Endodermal cell (in vitro differentiated cells): Measurements from ENCODE around the gene KCNJ10. TPM values are rescaled to one million over a fixed set of nuclear protein-coding genes. Genes with fewer than 3 reads are reported as not detected.

Experiments
- DNase-seq: peaks from one replicate; pipeline ENCODE4 v3.0.0-alpha.2; 2017
- H3K27ac ChIP-seq: 2 replicates; pipeline ENCODE4 v1.5.1; 2013; ENCODE audit warnings: mild to moderate bottlenecking, low read depth, low read length, moderate library complexity
- H3K27me3 ChIP-seq: 2 replicates; pipeline ENCODE4 v1.6.1; 2013; ENCODE audit warnings: mild to moderate bottlenecking, low read length, moderate library complexity; ENCODE audit not compliant: insufficient read depth, control insufficient read depth, poor library complexity, severe bottlenecking
- H3K36me3 ChIP-seq: 2 replicates; pipeline ENCODE4 v1.7.0; 2013; ENCODE audit warnings: mild to moderate bottlenecking, low read length, moderate library complexity; ENCODE audit not compliant: control insufficient read depth, insufficient read depth
- H3K4me1 ChIP-seq: one replicate; pipeline ENCODE4 v1.7.0; 2013; ENCODE audit warnings: low read length; ENCODE audit not compliant: control insufficient read depth, insufficient read depth
- H3K4me3 ChIP-seq: 2 replicates; pipeline ENCODE4 v1.5.1; 2013; ENCODE audit warnings: mild to moderate bottlenecking, low read length, moderate library complexity
- H3K9ac ChIP-seq: 2 replicates; pipeline ENCODE4 v1.6.1; 2013; ENCODE audit warnings: mild to moderate bottlenecking, low read length, moderate library complexity; ENCODE audit not compliant: poor library complexity, severe bottlenecking; ENCODE audit errors: extremely low read depth
- H3K9me3 ChIP-seq: 2 replicates; pipeline ENCODE4 v1.6.1; 2013; ENCODE audit warnings: mild to moderate bottlenecking, low read length, moderate library complexity; ENCODE audit not compliant: control insufficient read depth
- H3K27ac Mint-ChIP-seq: 2 replicates; pipeline ENCODE4 v1.8.0; 2020; ENCODE audit warnings: mixed read lengths
- H3K27me3 Mint-ChIP-seq: 2 replicates; pipeline ENCODE4 v1.8.0; 2021; ENCODE audit warnings: mild to moderate bottlenecking, mixed read lengths; ENCODE audit not compliant: insufficient read depth
- H3K36me3 Mint-ChIP-seq: 2 replicates; pipeline ENCODE4 v1.8.0; 2020; ENCODE audit warnings: low read depth, mixed read lengths
- H3K4me1 Mint-ChIP-seq: 2 replicates; pipeline ENCODE4 v1.8.0; 2020; ENCODE audit warnings: mixed read lengths
- H3K4me3 Mint-ChIP-seq: 2 replicates; pipeline ENCODE4 v1.8.0; 2020; ENCODE audit warnings: mild to moderate bottlenecking, moderate library complexity, mixed read lengths
- H3K9me3 Mint-ChIP-seq: 2 replicates; pipeline ENCODE4 v1.8.0; 2020; ENCODE audit warnings: mild to moderate bottlenecking, mixed read lengths
- CTCF ChIP-seq: fragments of 200-600 bp; sonication (generic); conservative IDR thresholded peaks from 2 replicates; pipeline ENCODE4 v1.5.0; 2021; ENCODE audit warnings: antibody characterized with exemption, mild to moderate bottlenecking
- WGBS, 2 experiments: methylation state at CpG; one replicate each; pipeline versions ENCODE4 v1.1.5 to v1.1.7; 2013; ENCODE audit warnings: missing lambda C conversion rate in 2 of 2, mixed read lengths in 1 of 2; ENCODE audit not compliant: insufficient coverage in 1 of 2, insufficient read length in 1 of 2; 5-methylcytosine and 5-hydroxymethylcytosine counted together
- total RNA-seq, 2 donors: library from RNA; stranded (reverse); fragmentation: NEBNext Ultra II Directional in 1 of 2; extraction: Animal tissue kit (Norgen Biotek cat#: 25700) in 1 of 2; gene quantifications; 2 replicates in 1 of 2; 3 replicates in 1 of 2; pipeline ENCODE4 v1.2.1, GENCODE V29; 2021

Gene KCNJ10
- total RNA-seq, 2 donors from 2014 or later: 0.26 TPM; not detected in 1

GRCh38 chr1:160040476-160040875, 29.5 kb downstream of the KCNJ10 start:
- Mint-ChIP-seq H3K27me3 (peaks cover 46% of the 10 kb centered on the region), H3K9me3 (no peaks in the 10 kb centered on the region)

GRCh38 chr1:160032165-160032820, 37.7 kb downstream of the KCNJ10 start:
- Histone ChIP-seq H3K4me3 (peak overlapping the region; percentile 92), H3K27ac (no peak overlapping the region), H3K9ac (peak overlapping the region; percentile 43), H3K4me1 (no peaks in the 10 kb centered on the region), H3K36me3 (no peaks in the 10 kb centered on the region), H3K9me3 (no peaks in the 10 kb centered on the region), H3K27me3 (peaks cover 26% of the 10 kb centered on the region)
- Mint-ChIP-seq H3K27ac (peak overlapping the region; percentile 18), H3K36me3 (no peaks in the 10 kb centered on the region), H3K27me3 (peaks cover 31% of the 10 kb centered on the region), H3K9me3 (no peaks in the 10 kb centered on the region), H3K4me3 (peak overlapping the region; percentile 73), H3K4me1 (peaks cover 13% of the 10 kb centered on the region)
- no peak for TF ChIP-seq CTCF
- WGBS, 2 experiments: 8 to 10% methylated on average over 7 to 18 of the region's 18 CpGs
- DNase-seq: no peak

More at GRCh38 chr1:160040476-160040875, 29.5 kb downstream of the KCNJ10 start:
- Histone ChIP-seq H3K4me1 (no peaks in the 10 kb centered on the region), H3K27me3 (peaks cover 18% of the 10 kb centered on the region), H3K4me3 (no peak overlapping the region), H3K36me3 (peaks cover 9% of the 10 kb centered on the region), H3K27ac (no peak overlapping the region), H3K9ac (no peak overlapping the region), H3K9me3 (no peaks in the 10 kb centered on the region)
- peaks cover under 1% of the 10 kb centered on the region for H3K4me1 Mint-ChIP-seq
- H3K27ac Mint-ChIP-seq: no peak overlapping the region
- no peak overlapping the region for H3K4me3 Mint-ChIP-seq
- DNase-seq: no peak
- WGBS, 2 experiments: 96 to 100% methylated on average over 1 of the region's 1 CpG
- no peak for TF ChIP-seq CTCF
- H3K36me3 Mint-ChIP-seq: no peaks in the 10 kb centered on the region

GRCh38 chr1:160031365-160032164, 38.4 kb downstream of the KCNJ10 start, which contains the start of gene PIGM:
TSS of gene PIGM (minus strand) at chr1:160031990. CDS start at chr1:160031739, 251 bp downstream.
- H3K9me3 ChIP-seq: no peaks in the 10 kb centered on the region
- WGBS, 2 experiments: 0% methylated on average over 20 to 60 of the region's 60 CpGs
- H3K36me3 Mint-ChIP-seq: no peaks in the 10 kb centered on the region
- H3K4me1 Mint-ChIP-seq: peaks cover 13% of the 10 kb centered on the region
- no peaks in the 10 kb centered on the region for H3K9me3 Mint-ChIP-seq
- H3K36me3 ChIP-seq: no peaks in the 10 kb centered on the region
- no peak for TF ChIP-seq CTCF
- H3K9ac ChIP-seq: peak within 1 kb of the TSS; percentile 51
- H3K4me3 Mint-ChIP-seq: peak within 1 kb of the TSS; percentile 73
- H3K27ac ChIP-seq: no peak within 1 kb of the TSS
- H3K27me3 ChIP-seq: peaks cover 19% of the 10 kb centered on the region
- H3K4me3 ChIP-seq: peak within 1 kb of the TSS; percentile 92
- H3K27me3 Mint-ChIP-seq: peaks cover 26% of the 10 kb centered on the region
- no peaks in the 10 kb centered on the region for H3K4me1 ChIP-seq
- H3K27ac Mint-ChIP-seq: peak within 1 kb of the TSS; percentile 94
- DNase-seq: peak; percentile 99
